GM21576 (cell line): ENCODE data around the gene DENND5A.

Experiments
- ATAC-seq: cut with Tn5 transposase; IDR thresholded peaks from one replicate; pipeline ENCODE4 v1.9.1; 2021; ENCODE audit warnings: mild to moderate bottlenecking, moderate library complexity; ENCODE audit not compliant: unreplicated experiment

The DENND5A gene

DNA sequence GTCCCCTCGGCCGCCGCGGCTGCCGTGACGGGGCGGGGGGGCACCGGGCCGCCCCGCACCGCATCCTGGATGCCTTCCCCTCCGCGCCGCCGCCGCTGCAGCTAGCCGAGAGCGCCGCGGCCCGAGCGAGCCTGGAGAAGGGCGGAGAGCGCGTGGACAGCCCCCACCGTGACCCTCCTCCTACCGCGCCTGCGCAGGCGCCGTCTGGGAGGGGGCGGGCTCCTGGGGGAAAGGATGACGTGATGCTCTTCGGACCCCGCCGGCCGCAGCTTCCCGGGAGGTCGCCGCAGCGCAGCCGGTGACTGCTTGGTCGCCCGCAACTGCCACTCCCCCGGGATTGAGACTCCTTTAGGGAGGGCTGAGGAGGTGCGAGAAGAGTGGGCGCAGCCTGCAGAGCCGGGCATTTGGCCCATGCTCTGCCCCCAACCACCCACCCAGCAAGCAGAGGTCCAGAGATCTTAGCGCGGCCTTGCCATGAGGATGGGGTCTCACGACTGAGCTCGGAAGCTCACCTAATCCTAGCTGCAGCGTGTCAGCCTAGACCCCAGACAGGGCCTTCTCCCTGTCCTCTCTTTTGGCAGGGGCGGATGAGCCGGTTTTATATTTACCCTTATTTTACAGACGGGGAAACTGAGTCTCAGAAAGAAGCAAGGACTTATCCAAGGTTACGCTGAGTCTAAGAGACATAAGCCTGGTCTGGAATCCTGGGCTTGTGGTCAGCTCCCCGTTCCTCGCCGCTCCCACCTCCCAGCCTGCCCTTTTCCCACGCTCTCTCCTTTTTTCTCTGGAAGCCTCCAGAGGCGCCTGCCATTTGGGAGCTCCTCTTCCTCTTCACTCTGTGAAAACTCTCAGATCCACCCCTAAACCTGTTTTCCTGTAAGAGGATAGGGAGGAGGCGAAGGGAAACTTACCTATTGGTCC is at the start of gene DENND5A:
Gene DENND5A, minus strand, starts transcription at position 140 of the 921 bp plus-strand sequence. CDS start 281 bp downstream, outside the sequence.
- ATAC-seq: peak; percentile 35

DNA sequence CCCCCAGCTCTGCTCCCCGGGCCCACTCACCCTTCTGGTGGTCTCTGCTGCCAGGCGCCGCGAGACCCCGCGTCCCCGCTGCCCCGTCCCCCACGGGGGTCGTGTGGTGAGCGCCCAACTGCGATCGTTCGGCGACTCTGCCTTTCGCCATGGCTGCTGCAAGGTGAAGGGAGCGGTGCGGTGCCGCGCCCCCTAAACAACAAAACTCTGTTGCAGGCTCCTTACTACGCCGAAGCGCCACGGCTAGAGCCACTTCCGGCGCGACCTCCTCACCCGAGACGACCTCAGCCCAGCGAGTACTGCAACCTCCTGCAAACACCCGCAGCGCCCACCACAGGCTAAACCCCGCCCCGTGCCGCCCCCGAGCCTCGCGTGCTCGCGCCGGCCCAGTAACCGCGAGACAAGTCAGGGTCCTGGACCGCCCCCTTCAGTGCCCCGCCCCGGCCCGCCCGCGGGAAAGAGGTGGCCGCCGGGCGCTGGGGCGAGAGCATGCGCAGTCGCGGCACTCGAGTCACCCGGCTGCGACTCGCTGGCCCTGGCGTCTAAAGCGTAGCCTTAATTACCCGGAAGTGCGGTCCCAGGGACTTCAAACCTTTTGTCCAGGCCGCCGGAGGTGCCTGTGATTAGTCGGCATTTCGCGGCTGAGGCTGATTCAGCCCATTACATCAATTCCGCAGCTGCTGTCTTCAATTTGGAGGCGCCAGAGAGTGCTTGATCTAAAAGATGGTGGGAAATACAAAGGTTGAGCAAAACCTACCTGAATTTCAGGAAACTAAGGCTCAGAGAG is 49.3 kb upstream of the DENND5A start, which contains the start of gene TMEM41B:
Gene TMEM41B, minus strand, starts transcription at position 303 of the 787 bp plus-strand sequence. Its CDS starts 152 bp downstream, at position 151.
- ATAC-seq: peak; percentile 96

GRCh38 chr11:9313648-9314290 is 48.6 kb upstream of the DENND5A start:
- ATAC-seq: peak; percentile 11

DNA sequence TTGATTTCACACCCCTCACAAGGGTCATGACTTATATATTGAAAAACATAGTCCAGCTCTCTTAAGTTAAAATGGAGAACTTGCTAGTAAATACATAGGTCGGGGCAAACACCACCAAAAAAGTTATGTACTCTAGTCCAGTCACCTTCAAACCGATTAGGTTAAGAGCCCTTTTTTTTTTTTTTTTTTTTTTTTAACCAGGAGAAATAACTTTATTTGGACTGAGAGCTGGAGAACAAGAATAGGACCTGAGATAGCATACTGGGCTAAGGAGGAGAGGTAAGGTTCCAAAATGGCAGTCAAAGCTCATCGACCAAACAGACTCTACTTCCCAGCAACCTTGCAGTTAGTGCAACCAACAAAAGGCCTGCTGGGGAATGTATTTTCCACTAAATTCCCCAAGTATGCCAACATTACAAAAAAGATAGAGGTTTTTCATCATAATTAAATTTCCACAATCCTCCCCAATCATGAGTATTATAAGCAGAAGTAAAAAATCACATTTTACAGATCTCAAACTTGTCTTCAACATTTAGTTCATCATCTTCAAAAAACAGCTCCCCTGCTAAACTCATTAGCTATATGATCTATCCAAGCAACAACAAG is 45.4 kb upstream of the DENND5A start:
- no peak for ATAC-seq

DNA sequence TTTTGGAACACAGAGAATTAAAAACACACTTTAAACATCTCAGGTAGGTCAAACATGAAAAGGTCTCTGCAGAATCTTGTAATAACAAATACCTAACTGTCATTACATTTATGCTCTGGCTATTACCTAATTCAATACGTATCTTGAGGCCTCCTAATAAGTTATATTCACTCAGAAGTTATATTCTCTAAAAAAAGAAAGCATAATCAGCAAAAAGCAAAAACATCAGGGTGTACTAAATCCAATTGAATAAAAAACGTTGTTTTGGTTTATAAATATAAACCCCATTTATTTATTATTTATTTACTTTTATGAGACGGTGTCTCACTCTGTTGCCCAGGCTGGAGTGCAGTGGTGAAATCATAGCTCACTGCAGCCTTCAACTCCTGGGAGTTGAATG is 39.0 kb upstream of the DENND5A start:
- no peak for ATAC-seq

- no peak for ATAC-seq
These were observed 37.3 kb upstream of the DENND5A start for GRCh38 chr11:9302448-9302847.

DNA sequence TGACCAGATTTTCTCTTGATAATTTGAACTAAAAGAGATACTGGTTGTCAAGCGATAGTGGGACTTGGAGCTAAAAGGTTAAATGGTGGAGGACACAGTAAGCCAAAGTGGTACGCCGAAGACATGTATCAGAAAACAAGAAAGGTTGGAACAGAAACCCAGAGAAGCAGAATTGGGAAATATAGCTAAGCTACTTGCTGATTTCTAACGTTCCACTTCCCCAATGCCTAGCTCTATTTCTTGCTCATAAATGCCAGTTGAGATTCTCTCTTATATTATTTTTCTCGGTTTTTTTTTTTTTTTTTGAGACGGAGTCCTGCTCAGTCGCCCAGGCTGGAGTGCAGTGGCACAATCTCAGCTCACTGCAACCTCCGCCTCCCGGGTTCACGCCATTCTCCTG is 36.6 kb upstream of the DENND5A start:
- ATAC-seq: no peak

- ATAC-seq: no peak
These were observed 28.5 kb upstream of the DENND5A start for GRCh38 chr11:9293646-9294045.

GRCh38 chr11:9285850-9286587 is 20.9 kb upstream of the DENND5A start:
- ATAC-seq: no peak

- ATAC-seq: peak; percentile 89
These were observed 15.6 kb upstream of the DENND5A start for GRCh38 chr11:9280655-9281301.

DNA sequence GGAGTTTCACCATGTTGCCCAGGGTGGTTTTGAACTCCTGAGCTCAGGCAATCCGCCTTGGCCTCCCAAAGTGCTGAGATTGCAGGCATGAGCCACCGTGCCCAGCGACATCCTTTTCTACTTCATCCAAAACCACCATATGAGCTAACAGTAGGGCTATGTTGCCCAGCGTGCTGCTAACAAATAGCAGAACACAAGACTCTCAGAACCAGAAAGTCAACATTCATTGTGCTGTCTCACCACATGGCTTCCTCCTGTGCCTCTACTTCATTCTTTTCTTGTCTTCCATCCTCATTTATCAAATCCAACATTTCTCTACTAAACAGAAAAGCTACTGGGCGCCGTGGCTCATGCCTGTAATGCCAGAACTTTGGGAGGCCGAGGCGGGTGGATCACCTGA is 12.0 kb upstream of the DENND5A start:
- no peak for ATAC-seq

GRCh38 chr11:9276571-9276970 is 11.4 kb upstream of the DENND5A start:
- no peak for ATAC-seq

- ATAC-seq: no peak
These were observed 9.5 kb upstream of the DENND5A start for GRCh38 chr11:9274499-9275258.

- no peak for ATAC-seq
These were observed 8.5 kb upstream of the DENND5A start for GRCh38 chr11:9273376-9274336.

DNA sequence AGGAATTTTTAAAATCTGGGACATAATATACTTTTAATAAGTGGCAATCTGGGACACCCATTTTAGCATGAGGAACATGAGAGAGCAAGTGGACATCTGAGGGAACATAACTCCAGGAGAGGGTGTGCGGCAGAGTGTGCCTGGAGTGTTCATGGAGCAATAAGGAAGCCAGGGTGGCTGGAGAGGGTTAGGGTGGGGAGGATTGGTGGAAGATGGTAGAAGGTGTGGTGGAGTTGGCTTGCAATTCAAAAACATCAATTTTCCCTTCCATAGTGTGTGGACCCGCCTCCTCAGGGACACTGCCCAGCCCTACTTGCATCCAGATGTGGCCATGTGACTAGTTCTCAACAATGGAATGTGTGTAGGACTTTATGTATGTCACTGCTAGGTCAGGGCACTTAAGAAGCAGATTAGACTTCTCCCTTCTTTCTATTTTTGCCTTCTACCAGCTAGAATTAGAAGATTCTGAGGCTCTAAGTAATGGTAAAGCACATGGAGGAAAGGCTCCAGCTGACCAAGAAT is 4.4 kb upstream of the DENND5A start:
- ATAC-seq: no peak

- ATAC-seq: no peak
These were observed 2.5 kb upstream of the DENND5A start for GRCh38 chr11:9267680-9268079.

DNA sequence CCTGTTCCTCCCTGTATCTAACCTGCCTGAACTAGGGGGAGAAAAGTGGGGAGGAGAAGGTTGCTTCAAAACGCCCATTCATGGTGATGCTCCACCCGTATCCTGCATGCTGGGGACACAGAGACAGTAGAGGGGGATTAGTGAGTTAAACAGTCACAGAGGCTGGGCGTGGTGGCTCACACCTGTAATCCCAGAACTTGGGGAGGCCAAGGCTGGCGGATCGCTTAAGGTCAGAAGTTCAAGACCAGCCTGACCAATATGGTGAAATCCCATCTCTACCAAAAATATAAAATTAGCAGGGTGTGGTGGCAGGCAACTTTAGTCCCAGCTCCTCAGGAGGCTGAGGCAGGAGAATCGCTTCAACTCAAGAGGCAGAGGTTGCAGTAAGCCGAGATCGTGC is 1.8 kb upstream of the DENND5A start:
- ATAC-seq: no peak
